ENCODE data around the gene HNRNPL.
"Not testable (repeated sequence)": the region's sequence is repeated elsewhere in the genome, so short reads cannot be mapped to it uniquely, and the experiment has no call there.

The HNRNPL gene

GRCh38 chr19:38843175-38843758, 6.5 kb downstream of the HNRNPL start:
- DNase-seq = no peak

- no peak for DNase-seq
These were observed 7.2 kb downstream of the HNRNPL start for GRCh38 chr19:38842439-38843174.

GRCh38 chr19:38841787-38842438, 7.9 kb downstream of the HNRNPL start:
- DNase-seq = no peak

- DNase-seq = no peak
These were observed 8.5 kb downstream of the HNRNPL start for GRCh38 chr19:38841180-38841766.

DNA sequence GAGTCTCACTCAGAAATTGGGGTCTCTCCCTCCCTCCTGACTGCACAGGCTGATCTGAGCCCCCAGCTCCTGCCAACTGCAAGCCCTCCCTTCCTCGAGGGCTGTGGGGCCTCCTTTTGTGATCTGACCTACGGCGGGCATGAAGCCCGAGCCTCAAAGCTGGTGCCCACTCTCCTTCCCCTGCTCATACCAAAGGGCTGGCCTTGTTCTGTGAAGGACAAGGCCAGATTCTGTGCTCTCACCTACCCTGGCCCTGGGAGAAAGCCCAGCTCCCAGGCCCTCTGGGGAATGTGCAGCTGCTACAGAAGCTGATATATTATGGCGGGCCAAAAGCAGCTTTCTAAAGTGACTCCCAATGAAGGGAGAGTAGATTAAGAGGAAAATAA, 9.2 kb downstream of the HNRNPL start:
- DNase-seq = no peak

- DNase-seq = no peak
These were observed 9.8 kb downstream of the HNRNPL start for GRCh38 chr19:38839816-38840582.

DNA sequence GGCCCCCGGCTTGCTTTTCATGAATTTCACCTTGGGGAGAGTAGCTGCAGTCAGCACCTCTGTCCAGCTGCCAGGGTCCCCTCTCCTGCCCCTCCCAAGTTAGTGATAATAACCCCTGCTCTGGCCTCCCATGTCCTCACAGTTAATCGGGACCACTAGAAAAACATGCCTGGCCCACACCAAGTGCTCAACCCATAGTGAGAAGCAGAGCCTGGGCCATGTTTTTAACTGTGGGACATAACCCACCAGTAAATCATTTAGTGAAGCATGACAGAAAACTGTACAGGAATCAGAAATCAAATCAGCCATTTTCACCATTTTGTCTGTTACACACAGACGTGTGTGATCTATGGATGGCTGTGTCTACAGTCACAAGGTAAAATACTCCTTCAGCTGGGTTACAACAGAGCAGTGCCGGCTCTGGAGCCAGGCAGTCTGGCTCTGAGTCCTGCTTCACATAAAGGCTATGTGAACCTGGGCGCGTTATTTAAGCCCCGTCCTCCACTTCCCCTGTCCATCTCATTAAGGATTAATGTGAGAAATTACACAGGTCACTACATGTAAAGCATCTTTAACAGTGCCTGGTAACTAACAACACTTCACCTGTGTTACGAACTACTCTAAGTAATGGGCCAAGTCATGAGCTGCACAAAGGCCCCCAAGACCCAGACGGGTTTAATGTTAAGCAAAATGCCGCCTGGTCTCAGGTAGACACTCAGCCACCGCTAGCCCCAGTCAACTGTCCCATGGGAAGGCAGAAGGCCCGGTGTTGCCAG, 10.6 kb downstream of the HNRNPL start:
- no peak for DNase-seq

GRCh38 chr19:38838208-38838985, 11.4 kb downstream of the HNRNPL start:
- no peak for DNase-seq

- no peak for DNase-seq
These were observed 12.1 kb downstream of the HNRNPL start for GRCh38 chr19:38837656-38838121.

GRCh38 chr19:38836983-38837626, 12.7 kb downstream of the HNRNPL start:
- no peak for DNase-seq

DNA sequence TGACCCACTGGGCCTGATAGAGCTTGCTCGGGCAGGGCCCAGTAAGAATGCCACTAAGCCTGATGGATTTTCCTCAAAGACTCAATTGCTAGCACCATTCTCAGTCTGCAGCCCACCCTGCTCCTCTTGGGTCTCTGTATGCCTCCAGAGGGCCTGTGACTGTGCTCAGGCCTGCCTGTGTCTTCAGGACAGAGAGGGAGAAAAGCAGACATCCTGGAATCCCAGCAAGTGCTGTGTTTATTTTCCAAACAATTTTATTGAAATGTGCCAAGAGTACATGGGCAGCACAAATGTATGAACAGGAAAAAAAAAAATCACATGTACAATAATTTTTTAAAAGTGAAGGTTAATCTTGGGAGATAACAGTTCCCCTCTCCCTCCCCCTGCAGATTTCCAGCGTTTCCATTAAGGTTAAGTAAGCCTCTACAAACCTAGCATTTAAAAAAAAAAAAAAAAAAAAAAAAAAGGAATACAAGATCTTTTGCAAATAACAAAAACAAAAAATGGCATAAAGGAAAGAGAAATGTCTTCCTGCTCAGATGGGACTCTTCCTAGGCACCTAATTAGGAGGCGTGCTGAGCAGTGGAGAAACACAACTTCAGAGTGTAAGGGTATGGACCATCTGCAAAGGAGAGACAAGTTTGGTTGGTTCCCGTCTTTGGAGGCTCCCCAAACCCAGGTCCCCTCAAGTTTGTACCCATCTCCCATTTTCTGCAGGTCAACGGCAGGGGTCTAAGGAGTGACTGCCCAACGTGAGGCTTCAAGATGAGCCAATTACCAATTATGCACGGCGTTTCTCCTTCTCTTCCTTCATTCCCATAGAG, 13.4 kb downstream of the HNRNPL start:
- no peak for DNase-seq

GRCh38 chr19:38834590-38834989, 15.2 kb downstream of the HNRNPL start:
- no peak for DNase-seq

- no peak for DNase-seq
These were observed 15.7 kb downstream of the HNRNPL start for GRCh38 chr19:38834104-38834490.

GRCh38 chr19:38833092-38833425, 16.7 kb downstream of the HNRNPL start:
- no peak for DNase-seq

DNA sequence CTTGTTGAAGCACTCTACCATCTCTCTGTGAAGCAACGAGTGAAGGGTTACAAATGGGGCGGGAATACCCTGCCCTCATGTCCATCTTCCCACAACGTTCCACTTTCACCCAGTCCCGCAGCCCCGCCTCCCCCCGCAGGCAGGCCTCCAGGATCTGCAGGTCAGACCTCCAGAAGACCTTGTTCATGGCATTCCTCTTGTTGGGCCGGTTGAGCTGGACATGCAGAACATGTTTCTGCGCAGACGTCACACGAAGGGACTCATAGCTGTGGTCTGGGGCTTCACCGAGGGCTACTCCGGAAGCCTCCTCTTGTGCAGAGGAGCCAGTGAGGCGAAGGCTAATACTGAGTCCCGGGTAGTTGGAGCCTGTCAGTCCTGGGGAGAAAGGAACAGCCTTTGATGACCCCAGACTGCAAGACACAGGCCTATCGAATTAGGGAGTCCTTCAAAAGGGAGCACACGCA, 18.6 kb downstream of the HNRNPL start:
- DNase-seq = no peak

DNA sequence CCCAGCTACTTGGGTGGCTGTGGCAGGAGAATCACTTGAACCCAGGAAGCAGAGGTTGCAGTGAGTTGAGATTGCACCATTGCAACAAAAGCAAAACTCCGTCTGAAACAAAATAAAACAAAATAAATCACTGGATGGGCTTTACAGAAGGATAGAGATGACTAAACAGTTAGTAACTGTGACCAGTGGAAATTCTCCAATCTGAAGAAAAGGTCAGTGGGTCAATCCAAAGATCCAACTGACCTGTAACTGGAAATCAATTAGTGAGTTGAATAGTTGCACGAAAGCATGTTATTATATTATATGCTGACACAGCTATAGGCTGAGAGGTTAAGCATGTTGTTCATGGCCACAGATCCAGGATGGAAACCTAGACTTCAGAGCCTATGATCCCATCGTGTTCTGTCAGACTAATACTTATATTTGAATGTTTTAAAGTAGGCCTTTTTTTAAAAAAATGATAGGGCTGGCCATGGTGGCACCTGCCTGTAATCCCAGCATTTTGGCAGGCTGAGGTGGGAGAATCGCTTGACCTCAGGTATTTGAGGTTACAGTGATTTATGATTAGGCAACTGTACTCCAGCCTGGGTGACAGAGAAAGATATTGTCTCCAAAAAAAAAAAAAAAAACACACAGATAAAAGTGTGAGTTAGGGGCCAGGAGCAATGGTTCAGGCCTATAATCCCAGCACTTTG, 19.6 kb downstream of the HNRNPL start:
- DNase-seq = no peak

GRCh38 chr19:38829203-38829602, 20.6 kb downstream of the HNRNPL start:
- not testable (repeated sequence) for DNase-seq

DNA sequence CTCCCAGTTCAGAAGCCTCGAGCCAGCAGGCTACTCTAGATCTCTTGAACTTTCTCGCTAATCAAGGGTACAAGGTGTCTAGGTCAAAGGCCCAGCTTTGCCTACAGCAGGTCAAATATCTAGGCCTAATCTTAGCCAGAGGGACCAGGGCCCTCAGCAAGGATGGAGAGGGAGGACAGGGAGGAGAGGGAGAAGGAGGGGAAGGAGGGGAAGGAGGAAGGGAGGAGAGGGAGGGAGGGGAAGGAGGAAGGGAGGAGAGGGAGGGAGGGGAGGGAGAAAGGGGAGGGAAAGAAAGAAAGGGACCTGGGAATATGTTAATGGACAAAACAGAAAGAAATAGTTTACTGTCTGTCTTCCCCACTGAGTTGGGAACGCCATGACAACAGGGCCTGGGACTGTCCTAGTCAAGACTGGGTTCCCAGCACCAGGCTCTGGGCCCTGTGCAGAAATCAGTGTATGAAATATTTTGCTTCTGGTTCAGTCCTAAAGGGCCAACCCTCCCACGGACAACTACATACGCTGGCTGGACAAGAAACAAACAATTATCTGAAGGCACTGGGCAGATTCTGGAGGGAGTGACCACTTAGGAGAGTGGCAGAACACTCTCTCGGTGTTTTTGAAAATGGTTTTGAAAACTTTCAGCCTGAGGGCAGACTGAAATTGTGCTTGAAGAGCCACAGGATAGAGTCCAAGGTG, 22.8 kb downstream of the HNRNPL start:
- no peak for DNase-seq

DNA sequence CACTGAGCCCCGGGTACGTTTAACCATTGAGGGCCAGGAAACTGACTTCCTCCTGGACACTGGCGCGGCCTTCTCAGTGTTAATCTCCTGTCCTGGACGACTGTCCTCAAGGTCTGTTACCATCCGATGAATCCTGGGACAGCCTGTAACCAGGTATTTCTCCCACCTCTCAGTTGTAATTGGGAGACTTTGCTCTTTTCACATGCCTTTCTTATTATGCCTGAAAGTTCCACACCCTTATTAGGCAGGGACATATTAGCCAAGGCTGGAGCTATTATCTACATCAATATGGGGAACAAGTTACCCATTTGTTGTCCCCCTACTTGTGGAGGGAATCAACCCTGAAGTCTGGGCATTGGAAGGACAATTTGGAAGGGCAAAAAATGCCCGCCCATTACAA, 23.9 kb downstream of the HNRNPL start:
- DNase-seq = not testable (repeated sequence)
